ENCODE measurements around the gene UNC13C. TPM values are rescaled to one million over a fixed set of nuclear protein-coding genes. Genes with fewer than 3 reads are reported as not detected.
A peak's percentile ranks its signal among the peaks of the same experiment; 100 is the strongest.

UNC13C gene
- total and polyA plus RNA-seq, 9 donors = 2.0 to 5.7 (median 3.5) TPM

- no peaks in the 10 kb centered on the region for H3K36me3 ChIP-seq (ENCODE audit: control insufficient read depth, insufficient read depth, low read length)
- no peaks in the 10 kb centered on the region for H3K4me1 ChIP-seq (ENCODE audit: control insufficient read depth, insufficient read depth, low read length)
- DNase-seq = no peak
- WGBS (ENCODE audit: insufficient coverage) = 77% methylated on average over 4 of the region's 6 CpGs
- H3K9me3 ChIP-seq (replicated peaks; ENCODE audit: control insufficient read depth, low read depth, low read length) = no peaks in the 10 kb centered on the region
- no peak overlapping the region for H3K4me3 ChIP-seq (ENCODE audit: low read length)
- no peak overlapping the region for H3K27ac ChIP-seq (ENCODE audit: low read length)
- H3K27me3 ChIP-seq (ENCODE audit: control insufficient read depth, insufficient read depth, low read length) = no peaks in the 10 kb centered on the region
Measured at GRCh38 chr15:54282228-54282836, 304.1 kb downstream of the UNC13C start.

- H3K36me3 ChIP-seq (ENCODE audit: control insufficient read depth, insufficient read depth, low read length) = no peaks in the 10 kb centered on the region
- H3K27me3 ChIP-seq (ENCODE audit: control insufficient read depth, insufficient read depth, low read length) = no peaks in the 10 kb centered on the region
- H3K27ac ChIP-seq (ENCODE audit: low read length) = no peak overlapping the region
- no peaks in the 10 kb centered on the region for H3K4me1 ChIP-seq (ENCODE audit: control insufficient read depth, insufficient read depth, low read length)
- H3K4me3 ChIP-seq (ENCODE audit: low read length) = no peak overlapping the region
- no peaks in the 10 kb centered on the region for H3K9me3 ChIP-seq (replicated peaks; ENCODE audit: control insufficient read depth, low read depth, low read length)
- no peak for DNase-seq
- no CpG with 5 or more reads among the region's 1 CpG for WGBS (ENCODE audit: insufficient coverage)
Measured at GRCh38 chr15:54288049-54288448, 309.8 kb downstream of the UNC13C start.

DNA sequence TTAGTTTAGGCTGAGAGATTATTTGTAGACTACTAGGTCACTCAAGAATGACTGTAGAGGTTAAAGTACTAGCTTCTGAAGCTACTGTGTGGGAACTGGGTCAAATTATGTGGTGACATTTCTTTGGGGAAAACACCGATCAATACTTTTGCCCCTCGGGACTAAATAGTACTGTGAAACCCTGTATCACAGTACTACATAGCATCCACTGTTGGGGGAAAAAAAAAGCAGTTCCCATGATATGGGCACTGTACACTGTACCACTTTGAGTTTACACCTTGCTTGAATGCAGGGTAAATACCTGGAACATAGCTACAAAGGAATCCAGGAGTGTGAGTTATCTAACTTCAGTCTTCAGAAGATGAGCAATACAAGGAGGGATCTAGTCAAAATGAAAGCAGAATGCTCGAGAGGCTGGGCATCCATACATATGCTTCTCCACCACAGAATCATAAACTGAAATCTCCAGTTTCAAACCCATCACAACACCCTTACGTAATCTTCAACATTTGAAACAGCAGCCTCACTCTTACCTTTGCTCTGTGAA, 311.4 kb downstream of the UNC13C start:
- Histone ChIP-seq H3K27ac (ENCODE audit: low read length) (no peak overlapping the region), H3K9me3 (replicated peaks; ENCODE audit: control insufficient read depth, low read depth, low read length) (no peaks in the 10 kb centered on the region), H3K4me1 (ENCODE audit: control insufficient read depth, insufficient read depth, low read length) (no peaks in the 10 kb centered on the region), H3K4me3 (ENCODE audit: low read length) (no peak overlapping the region), H3K36me3 (ENCODE audit: control insufficient read depth, insufficient read depth, low read length) (no peaks in the 10 kb centered on the region), H3K27me3 (ENCODE audit: control insufficient read depth, insufficient read depth, low read length) (no peaks in the 10 kb centered on the region)
- DNase-seq = no peak
- no CpG with 5 or more reads among the region's 4 CpGs for WGBS (ENCODE audit: insufficient coverage)

- Histone ChIP-seq H3K4me3 (ENCODE audit: low read length) (no peak overlapping the region), H3K9me3 (replicated peaks; ENCODE audit: control insufficient read depth, low read depth, low read length) (no peaks in the 10 kb centered on the region), H3K27me3 (ENCODE audit: control insufficient read depth, insufficient read depth, low read length) (no peaks in the 10 kb centered on the region), H3K27ac (ENCODE audit: low read length) (no peak overlapping the region), H3K36me3 (ENCODE audit: control insufficient read depth, insufficient read depth, low read length) (no peaks in the 10 kb centered on the region), H3K4me1 (ENCODE audit: control insufficient read depth, insufficient read depth, low read length) (no peaks in the 10 kb centered on the region)
- DNase-seq = no peak
- WGBS (ENCODE audit: insufficient coverage) = no CpG with 5 or more reads among the region's 3 CpGs
Measured at GRCh38 chr15:54298396-54298795, 320.2 kb downstream of the UNC13C start.

DNA sequence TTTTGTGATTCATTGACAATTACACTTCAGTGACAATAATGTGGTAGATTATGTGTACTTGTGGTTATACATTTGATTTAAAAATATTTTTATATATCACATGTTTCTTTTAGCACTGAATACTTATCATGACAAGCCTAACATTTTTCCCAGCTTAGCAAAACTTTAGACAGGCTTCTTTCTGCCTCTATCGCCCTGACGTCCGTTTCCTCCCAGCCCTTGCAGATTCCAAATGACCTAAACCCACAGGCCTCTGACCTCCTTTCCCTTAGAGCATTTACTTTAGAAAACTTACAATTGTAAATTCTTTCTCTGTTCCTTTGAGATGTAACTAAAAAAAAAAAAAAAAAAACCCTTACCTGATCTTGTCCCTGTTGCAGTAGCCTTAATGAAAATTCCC, 326.1 kb downstream of the UNC13C start:
- Histone ChIP-seq H3K36me3 (ENCODE audit: control insufficient read depth, insufficient read depth, low read length) (no peaks in the 10 kb centered on the region), H3K9me3 (replicated peaks; ENCODE audit: control insufficient read depth, low read depth, low read length) (no peaks in the 10 kb centered on the region), H3K27me3 (ENCODE audit: control insufficient read depth, insufficient read depth, low read length) (no peaks in the 10 kb centered on the region), H3K27ac (ENCODE audit: low read length) (no peak overlapping the region), H3K4me1 (ENCODE audit: control insufficient read depth, insufficient read depth, low read length) (no peaks in the 10 kb centered on the region), H3K4me3 (ENCODE audit: low read length) (no peak overlapping the region)
- WGBS (ENCODE audit: insufficient coverage) = 43% methylated on average over 3 of the region's 3 CpGs
- DNase-seq = no peak

GRCh38 chr15:54305138-54305537, 326.9 kb downstream of the UNC13C start:
- Histone ChIP-seq H3K4me3 (ENCODE audit: low read length) (no peak overlapping the region), H3K4me1 (ENCODE audit: control insufficient read depth, insufficient read depth, low read length) (no peaks in the 10 kb centered on the region), H3K27ac (ENCODE audit: low read length) (no peak overlapping the region), H3K27me3 (ENCODE audit: control insufficient read depth, insufficient read depth, low read length) (no peaks in the 10 kb centered on the region), H3K9me3 (replicated peaks; ENCODE audit: control insufficient read depth, low read depth, low read length) (no peaks in the 10 kb centered on the region), H3K36me3 (ENCODE audit: control insufficient read depth, insufficient read depth, low read length) (no peaks in the 10 kb centered on the region)
- DNase-seq = no peak
- WGBS (ENCODE audit: insufficient coverage) = no CpG with 5 or more reads among the region's 1 CpG

GRCh38 chr15:54307252-54307902, 329.1 kb downstream of the UNC13C start:
- WGBS (ENCODE audit: insufficient coverage) = 78% methylated on average over 1 of the region's 3 CpGs
- no peak overlapping the region for H3K4me3 ChIP-seq (ENCODE audit: low read length)
- DNase-seq = no peak
- H3K4me1 ChIP-seq (ENCODE audit: control insufficient read depth, insufficient read depth, low read length) = no peaks in the 10 kb centered on the region
- H3K27me3 ChIP-seq (ENCODE audit: control insufficient read depth, insufficient read depth, low read length) = no peaks in the 10 kb centered on the region
- H3K9me3 ChIP-seq (replicated peaks; ENCODE audit: control insufficient read depth, low read depth, low read length) = no peaks in the 10 kb centered on the region
- no peaks in the 10 kb centered on the region for H3K36me3 ChIP-seq (ENCODE audit: control insufficient read depth, insufficient read depth, low read length)
- H3K27ac ChIP-seq (ENCODE audit: low read length) = no peak overlapping the region

DNA sequence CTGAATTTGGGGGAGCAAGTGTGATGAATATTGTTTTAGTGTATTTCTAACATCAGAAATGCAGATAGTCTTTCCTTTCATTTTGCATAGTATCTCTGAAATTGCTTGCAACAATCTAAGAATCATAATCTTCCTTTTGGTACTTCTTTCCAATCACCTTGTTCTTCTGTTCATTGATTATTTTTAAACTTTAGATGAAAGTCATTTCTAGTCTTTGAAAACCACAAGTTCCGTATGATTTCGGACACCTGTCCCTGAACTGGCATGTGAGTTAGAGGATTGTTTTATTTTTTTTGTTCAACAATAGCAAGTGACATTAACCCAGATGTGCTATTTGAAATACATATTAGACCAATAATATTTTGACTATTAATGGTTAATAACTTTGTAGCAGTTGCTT, 329.7 kb downstream of the UNC13C start:
- no CpG with 5 or more reads among the region's 2 CpGs for WGBS (ENCODE audit: insufficient coverage)
- no peak for DNase-seq
- Histone ChIP-seq H3K4me1 (ENCODE audit: control insufficient read depth, insufficient read depth, low read length) (no peaks in the 10 kb centered on the region), H3K9me3 (replicated peaks; ENCODE audit: control insufficient read depth, low read depth, low read length) (no peaks in the 10 kb centered on the region), H3K27me3 (ENCODE audit: control insufficient read depth, insufficient read depth, low read length) (no peaks in the 10 kb centered on the region), H3K4me3 (ENCODE audit: low read length) (no peak overlapping the region), H3K36me3 (ENCODE audit: control insufficient read depth, insufficient read depth, low read length) (no peaks in the 10 kb centered on the region), H3K27ac (ENCODE audit: low read length) (no peak overlapping the region)

DNA sequence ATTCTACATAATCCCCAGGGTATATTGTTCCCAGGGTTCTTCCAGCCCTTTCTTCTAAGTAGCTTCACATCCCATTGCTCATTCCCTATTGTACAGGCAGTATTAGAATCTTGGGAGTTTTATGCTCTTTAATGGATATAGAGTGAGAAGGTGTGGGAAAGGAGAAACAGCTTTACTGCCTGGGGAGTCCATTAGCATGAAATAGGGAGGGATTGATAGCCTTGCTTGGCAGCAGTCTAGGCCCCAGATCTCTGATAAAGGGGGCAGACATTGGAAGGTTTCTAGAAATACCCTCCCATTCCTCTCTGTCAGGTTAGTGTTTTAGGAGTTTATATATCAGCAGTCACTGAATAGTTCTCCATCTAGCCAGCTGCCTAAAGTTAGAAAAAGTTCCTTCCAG, 334.3 kb downstream of the UNC13C start:
- peak; percentile 4 for DNase-seq
- no peak overlapping the region for H3K27ac ChIP-seq (ENCODE audit: low read length)
- H3K27me3 ChIP-seq (ENCODE audit: control insufficient read depth, insufficient read depth, low read length) = no peaks in the 10 kb centered on the region
- H3K4me1 ChIP-seq (ENCODE audit: control insufficient read depth, insufficient read depth, low read length) = no peaks in the 10 kb centered on the region
- no peak overlapping the region for H3K4me3 ChIP-seq (ENCODE audit: low read length)
- H3K9me3 ChIP-seq (replicated peaks; ENCODE audit: control insufficient read depth, low read depth, low read length) = no peaks in the 10 kb centered on the region
- no peaks in the 10 kb centered on the region for H3K36me3 ChIP-seq (ENCODE audit: control insufficient read depth, insufficient read depth, low read length)

GRCh38 chr15:54321426-54321825, 343.2 kb downstream of the UNC13C start:
- DNase-seq = no peak
- no peaks in the 10 kb centered on the region for H3K9me3 ChIP-seq (replicated peaks; ENCODE audit: control insufficient read depth, low read depth, low read length)
- H3K36me3 ChIP-seq (ENCODE audit: control insufficient read depth, insufficient read depth, low read length) = no peaks in the 10 kb centered on the region
- H3K27me3 ChIP-seq (ENCODE audit: control insufficient read depth, insufficient read depth, low read length) = no peaks in the 10 kb centered on the region
- H3K4me3 ChIP-seq (ENCODE audit: low read length) = no peak overlapping the region
- no peak overlapping the region for H3K27ac ChIP-seq (ENCODE audit: low read length)
- no peaks in the 10 kb centered on the region for H3K4me1 ChIP-seq (ENCODE audit: control insufficient read depth, insufficient read depth, low read length)
- WGBS (ENCODE audit: insufficient coverage) = 80% methylated on average over 3 of the region's 6 CpGs

All from muscle of leg (tissue), 11 donors.